HG03469 (cell line): ENCODE data around the gene COIL.
"Not testable (repeated sequence)": the region's sequence is repeated elsewhere in the genome, so short reads cannot be mapped to it uniquely, and the experiment has no call there.

Experiments
- ATAC-seq: cut with Tn5 transposase; IDR thresholded peaks from one replicate; pipeline ENCODE4 v1.9.1; 2021; ENCODE audit warnings: mild to moderate bottlenecking, moderate library complexity, moderate number of reproducible peaks; ENCODE audit not compliant: unreplicated experiment

COIL gene

DNA sequence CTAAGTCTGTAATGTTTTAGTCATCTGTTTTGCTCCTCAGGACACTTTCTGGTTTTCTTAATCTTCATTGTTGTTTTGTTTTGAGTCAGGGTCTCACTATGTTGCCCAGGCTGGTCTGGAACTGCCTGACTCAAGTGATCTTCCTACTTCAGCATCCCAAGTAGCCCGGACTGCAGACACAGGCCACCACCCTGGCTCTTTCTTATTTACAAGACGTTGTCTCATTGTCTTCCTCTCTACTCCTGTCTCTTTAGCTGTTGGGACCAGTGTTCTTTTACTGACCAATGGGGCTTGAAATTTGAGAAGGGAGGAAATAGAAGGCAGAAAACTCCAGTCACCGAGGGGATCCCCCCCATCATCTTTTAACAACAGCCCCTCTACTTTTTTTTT, 18.2 kb upstream of the COIL start:
- no peak for ATAC-seq

DNA sequence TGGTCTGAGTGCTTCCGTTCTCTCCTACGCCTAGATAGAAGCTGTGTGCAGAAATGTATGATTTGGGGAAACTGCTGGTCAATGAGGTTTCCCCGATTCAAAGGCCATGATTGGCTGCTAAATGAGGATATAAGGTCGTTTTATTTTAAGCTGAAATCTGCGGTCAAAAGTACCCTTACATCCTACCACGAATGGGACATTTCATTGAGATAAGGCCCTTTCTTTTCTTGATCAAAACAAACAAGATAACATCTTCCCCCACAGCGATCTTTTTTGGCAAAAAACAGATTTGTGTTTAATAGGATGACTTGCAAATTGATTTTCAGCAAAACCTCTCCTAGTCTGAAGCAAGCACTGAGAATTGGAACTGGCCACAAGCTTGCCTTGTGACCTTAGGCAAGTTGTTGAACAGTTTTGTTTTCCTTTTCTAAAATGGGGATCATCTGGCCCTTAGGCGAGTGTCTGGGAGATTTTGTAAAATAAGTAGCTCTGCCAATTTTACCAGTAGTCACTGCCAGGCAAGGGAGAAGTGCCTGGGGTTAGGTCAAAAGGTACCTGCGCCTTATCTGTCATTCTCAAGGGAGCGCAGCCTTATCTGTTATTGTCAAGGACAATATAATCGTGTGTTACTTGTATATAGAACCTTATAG, 17.7 kb upstream of the COIL start:
- no peak for ATAC-seq

DNA sequence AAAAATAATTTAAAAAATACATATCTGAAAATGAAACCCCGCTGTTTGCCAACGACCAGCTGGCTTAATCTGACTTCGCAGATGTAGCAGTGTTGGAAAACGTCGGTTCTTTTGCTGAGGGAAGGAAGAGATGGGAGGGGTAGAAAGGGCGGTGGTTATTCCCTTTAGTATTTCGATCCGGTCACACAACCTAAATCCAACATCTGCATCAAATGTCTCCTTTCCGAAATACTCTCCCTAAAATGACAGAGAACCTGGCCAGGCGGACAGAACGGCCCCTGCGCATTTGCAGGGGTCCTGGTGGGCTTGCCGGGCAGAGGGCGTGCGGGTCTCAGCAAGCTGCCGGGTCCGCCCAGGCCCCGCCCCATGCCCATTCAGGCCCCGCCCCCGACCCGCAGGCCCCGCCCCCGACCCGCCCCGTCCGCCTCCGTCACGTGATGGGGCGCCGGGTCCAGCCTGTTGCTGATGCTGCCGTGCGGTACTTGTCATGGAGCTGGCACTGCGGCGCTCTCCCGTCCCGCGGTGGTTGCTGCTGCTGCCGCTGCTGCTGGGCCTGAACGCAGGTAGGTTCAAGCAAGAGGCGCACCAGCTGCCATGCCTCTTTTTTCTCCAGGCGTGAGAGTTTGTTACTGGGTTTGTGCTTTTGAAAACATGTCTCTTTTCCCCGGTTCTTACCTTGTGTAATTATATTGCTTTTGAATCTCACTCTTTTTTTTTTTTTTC, 17.0 kb upstream of the COIL start, which contains the start of gene SCPEP1:
Gene SCPEP1, plus strand, starts transcription at position 459 of the 723 bp plus-strand sequence. Its CDS starts 29 bp downstream, at position 488.
- peak; percentile 40 for ATAC-seq

DNA sequence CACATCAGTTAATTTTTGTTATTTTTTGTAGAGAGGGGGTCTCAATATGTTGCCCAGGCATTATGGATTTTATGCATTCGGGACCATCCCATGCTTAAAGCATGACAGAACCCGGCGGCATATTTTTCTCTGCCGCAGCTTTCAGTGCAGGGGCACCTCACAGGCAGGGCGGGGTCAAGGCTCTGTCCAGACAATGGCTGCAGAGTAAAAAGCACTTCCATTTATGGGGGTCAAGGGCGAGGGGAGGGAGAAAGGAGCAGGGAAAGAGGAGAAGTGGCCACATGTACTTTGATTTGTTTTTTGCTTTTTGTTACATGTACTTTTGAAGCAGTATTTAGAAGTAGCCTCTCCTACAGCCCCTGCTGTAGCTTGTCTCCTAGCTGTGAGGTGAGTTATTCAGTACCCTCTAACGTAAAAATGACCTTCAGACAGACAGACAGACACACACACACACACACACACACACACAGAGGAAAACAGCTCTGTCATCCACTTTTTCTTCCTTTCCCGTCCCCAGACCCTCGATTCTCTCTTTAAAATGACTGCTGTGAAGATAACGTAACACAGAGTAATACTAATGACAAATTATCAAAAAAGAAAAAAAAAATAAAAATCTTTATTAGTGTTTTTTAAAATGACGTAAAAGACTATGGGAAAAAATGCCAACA, 16.2 kb upstream of the COIL start:
- no peak for ATAC-seq

DNA sequence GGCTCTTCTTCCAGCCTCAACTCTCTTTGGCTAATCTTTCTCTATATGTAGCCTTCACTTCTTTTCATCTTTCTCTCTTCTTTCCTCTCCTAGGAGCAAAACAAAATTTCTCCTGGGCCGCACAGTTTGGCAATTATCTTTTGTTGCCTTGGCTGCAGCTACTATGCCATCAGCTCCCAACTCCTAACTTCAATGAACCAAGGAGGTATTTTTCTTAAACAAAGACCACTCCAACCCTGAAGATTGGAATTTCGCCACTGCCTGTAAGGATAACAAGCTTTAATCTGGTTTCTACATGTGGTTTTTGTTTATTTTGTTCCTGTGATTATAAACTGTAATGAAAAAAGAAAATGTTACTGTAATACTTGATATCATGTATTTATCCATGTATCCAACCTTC, 14.8 kb upstream of the COIL start:
- no peak for ATAC-seq

DNA sequence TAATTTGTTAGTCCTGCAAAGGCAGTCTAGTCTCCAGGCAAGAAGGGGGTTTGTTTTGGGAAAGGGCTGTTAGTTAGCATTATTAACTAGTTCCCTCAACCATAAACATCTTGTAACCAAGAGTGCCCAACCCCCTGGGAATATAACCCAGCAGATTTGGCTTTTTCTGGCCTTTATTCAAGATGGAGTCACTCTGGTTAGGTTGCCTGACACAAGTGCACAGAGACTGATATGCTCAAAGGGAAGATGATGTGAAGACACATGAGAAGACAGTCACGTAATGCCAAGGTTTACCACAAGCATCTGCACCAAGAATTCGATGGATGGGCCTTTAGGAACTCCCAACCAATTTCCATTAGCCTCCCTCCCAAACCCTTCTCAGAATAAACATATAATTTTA, 13.2 kb upstream of the COIL start:
- ATAC-seq, result no peak

DNA sequence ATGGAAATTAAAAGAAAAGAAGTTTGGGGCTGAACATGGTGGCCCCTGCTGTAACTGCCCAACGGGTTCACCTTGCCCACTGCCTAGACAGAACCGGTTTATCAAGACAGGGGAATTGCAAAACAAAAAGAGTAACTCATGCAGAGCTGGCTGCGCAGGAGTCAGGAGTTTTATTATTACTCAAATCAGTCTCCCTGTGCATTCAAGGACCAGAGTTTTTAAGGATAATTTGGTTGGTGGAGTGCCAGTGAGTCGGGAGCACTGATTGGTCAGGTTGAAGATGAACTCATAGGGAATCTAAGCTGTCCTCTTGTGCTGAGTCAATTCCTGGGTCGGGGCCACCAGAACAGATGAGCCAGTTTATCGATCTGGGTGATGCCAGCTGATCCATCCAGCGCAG, 12.7 kb upstream of the COIL start:
- ATAC-seq, result no peak

- ATAC-seq, result no peak
These were observed 11.4 kb upstream of the COIL start for GRCh38 chr17:56972111-56972730.

DNA sequence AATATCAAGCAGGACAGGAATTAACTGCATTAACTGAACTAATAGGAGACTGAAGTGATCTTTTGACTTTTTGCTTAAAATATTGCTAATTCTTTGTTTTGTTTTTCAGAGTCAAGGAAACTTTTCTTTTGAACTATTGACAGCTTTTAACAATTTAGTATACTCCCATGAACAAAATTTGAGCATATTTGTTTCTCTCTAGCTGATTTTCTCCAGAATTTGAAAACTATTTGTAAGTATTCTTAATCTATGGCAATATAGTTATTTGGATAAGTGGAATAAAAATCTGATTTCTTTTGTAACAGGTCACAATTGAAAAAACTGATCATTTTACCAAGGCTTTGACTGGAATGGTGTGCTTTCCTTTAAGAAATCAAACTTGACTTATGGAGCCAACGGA, 10.1 kb upstream of the COIL start:
- ATAC-seq, result no peak

DNA sequence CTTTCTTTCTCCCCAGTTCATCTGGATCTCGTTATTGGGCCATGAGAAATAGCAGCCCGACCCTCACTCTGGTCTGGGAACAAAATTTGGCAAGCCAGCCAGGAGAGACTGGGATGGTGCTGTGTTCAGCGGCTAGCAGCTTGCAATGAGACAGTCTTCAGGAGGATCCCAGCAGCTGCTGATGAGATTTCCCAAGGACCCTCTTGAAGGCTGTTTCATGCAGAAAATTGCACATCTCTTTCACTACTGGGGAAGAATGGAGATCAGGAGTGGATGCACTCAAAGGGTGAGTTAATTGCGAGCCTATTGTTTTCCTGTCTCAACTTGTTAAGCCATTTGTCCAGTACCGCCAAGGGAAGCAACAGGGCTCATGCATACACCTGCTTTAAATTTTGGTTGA, 5.5 kb upstream of the COIL start:
- no peak for ATAC-seq

DNA sequence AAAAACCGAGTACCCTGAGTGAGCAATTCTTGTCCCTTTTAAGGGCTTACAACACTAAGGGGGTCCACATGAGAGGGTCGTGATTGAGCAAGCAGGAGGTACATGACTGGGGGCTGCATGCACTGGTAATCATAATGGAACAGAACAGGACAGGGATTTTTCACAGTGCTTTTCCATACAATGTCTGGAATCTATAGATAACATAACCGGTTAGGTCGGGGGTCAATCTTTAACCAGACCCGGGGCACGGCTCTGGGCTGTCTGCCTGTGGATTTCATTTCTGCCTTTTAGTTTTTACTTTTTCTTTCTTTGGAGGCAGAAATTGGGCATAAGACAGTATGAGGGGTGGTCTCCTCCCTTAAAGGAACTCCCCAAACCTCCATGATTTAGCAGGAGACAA, 4.8 kb upstream of the COIL start:
- not testable (repeated sequence) for ATAC-seq

DNA sequence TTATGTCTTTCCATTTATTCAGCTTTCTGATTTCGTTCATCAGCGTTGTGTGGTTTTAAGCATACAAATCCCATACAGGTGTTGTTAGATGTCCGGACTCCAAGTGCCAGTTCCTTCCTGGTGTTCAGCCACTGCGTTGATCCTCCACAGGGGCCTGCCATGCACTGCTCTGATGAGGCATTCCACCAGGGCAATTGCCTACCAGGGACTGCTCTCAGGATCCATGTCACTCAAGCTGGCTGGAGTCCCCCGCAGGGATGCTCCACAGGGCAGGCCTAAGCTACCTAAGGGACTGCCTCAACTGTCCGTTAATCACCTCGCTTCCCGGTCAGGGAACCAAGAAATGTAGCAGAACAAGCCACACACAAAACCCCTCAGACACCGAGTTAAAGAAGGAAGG, 4.4 kb upstream of the COIL start:
- ATAC-seq, result not testable (repeated sequence)

GRCh38 chr17:56956992-56957391, 3.9 kb downstream of the COIL start:
- ATAC-seq, result no peak

- ATAC-seq, result no peak
These were observed 11.3 kb downstream of the COIL start for GRCh38 chr17:56949595-56949994.

DNA sequence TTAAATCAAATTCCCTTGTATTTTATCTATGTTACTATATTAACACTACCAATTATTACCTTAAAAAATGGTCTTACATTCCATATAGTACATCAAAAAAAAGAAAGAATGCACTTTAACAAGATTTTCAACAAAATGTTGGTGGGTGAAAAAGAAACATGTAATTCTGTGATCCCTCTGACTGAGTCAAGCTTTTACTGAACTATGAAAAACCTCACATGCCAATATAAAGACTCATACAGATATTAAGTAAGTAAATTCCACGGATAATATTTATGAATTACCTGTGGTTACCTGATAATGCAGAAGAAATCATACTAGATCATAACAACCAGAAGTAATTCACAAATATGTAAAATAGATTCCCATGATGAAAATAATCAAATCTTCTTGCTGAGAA, 12.4 kb downstream of the COIL start:
- ATAC-seq, result no peak

GRCh38 chr17:56947741-56948140, 13.1 kb downstream of the COIL start:
- ATAC-seq, result no peak

GRCh38 chr17:56945938-56946505, 14.8 kb downstream of the COIL start:
- no peak for ATAC-seq

DNA sequence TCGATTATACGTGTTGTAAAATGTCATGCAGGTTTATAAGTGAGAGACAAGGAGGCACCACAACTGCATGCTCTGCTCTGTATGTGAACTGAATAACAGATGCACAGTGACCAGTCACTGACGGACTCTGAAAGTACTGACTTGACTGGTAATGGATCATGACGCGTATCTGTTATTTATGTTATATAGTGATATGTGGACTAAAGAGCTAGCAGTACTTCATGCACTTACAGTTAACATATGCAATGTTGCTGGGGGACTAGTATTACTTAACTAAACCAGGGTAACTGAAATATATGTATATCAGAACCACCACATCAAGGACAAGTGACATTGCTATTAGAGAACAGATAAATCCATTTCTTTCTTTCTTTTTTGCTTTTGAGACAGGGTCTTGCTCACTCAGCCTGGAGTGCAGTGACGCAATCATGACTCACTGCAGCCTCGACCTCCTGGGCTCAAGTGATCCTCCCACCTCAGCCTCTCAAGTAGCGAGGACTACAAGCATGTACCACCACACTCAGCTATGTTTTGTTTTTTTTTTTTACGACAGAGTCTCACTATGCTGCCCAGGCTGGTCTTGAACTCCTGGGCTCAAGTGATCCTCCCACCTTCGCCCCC, 17.2 kb downstream of the COIL start:
- ATAC-seq, result no peak

DNA sequence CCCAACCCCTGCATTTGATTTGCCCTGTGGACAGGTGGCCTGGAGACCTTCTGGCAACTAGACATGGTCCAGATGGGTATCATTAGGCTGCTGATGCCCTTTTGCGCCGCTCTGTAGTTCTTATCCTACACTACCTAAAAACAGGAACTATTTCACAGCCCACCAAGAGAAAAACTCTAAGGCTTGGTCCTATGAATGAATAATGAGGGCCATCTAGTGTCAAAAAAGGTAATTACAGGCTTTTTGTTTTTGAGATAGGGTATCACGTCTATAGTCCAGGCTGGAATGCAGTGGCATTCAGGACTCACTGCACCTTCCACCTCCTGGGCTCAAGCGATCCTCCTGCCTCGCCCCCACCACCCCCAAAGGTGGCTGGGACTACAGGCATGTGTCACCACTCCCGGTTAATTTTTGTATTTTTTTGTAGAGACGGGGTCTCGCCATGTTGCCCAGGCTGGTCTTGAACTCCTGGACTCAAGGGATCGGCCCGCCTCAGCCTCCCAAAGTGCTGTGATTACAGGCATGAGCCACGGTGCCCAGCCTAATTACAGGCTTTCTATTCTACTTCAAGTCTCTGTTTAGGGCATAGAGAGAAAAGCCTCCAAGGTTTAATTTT, 20.9 kb downstream of the COIL start:
- ATAC-seq, result no peak

DNA sequence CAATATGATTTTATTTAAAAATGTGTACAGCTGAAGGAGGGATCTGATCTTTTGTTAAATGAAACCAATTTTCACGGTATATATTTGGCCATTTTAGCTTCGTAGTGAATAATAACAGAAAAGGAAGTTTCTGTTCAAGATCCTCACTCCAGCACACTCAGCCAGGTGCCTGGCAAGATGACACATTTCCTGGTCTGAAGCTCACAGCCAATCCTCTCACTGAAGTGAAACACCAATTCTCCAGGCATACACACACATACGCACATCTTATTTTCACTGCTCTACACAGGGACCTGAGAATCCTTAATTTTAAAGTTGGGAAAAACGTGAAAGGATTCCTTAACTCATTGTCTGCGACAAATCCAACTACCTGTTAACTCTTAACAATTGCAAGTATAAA, 22.6 kb downstream of the COIL start:
- not testable (repeated sequence) for ATAC-seq
